ENCODE data around the gene TYK2. TPM values are rescaled to one million over a fixed set of nuclear protein-coding genes. Genes with fewer than 3 reads are reported as not detected.

Gene TYK2
- total RNA-seq, 4 donors from 2014 or later: 40.8 to 77.2 (median 53.9) TPM

- no peak for TF ChIP-seq EP300 (IDR thresholded peaks at IDR 0.05)
- no peak for TF ChIP-seq POLR2A (IDR thresholded peaks at IDR 0.05)
- no peak for TF ChIP-seq POLR2AphosphoS5 (IDR thresholded peaks at IDR 0.05)
- no peak for TF ChIP-seq CTCF (IDR thresholded peaks at IDR 0.05)
- Histone ChIP-seq H3K27me3 (no peaks in the 10 kb centered on the region), H3K36me3 (peaks cover 0 to 67% of the 10 kb centered on the region in 2 donors), H3K4me1 (peaks cover 0 to 21% (median 8%) of the 10 kb centered on the region in 3 donors), H3K27ac (no peak overlapping the region), H3K9me3 (no peaks in the 10 kb centered on the region), H3K4me3 (no peak overlapping the region)
- 88 to 100% methylated on average over 2 to 3 of the region's 15 CpGs for WGBS, 2 donors (ENCODE audit: low coverage in 1 of 2)
- no peak for ATAC-seq
Observed at GRCh38 chr19:10317857-10318462, 62.4 kb downstream of the TYK2 start.

GRCh38 chr19:10317045-10317856 is 63.1 kb downstream of the TYK2 start:
- ATAC-seq: no peak
- Histone ChIP-seq H3K9me3 (no peaks in the 10 kb centered on the region), H3K4me1 (peaks cover 0 to 21% (median 8%) of the 10 kb centered on the region in 3 donors), H3K27ac (no peak overlapping the region), H3K36me3 (peaks cover 0 to 59% of the 10 kb centered on the region in 2 donors), H3K4me3 (no peak overlapping the region), H3K27me3 (no peaks in the 10 kb centered on the region)
- 76 to 100% methylated on average over 1 to 15 of the region's 29 CpGs for WGBS, 2 donors (ENCODE audit: low coverage in 1 of 2)
- TF ChIP-seq EP300 (IDR thresholded peaks at IDR 0.05) (no peak), CTCF (IDR thresholded peaks at IDR 0.05) (no peak), POLR2A (IDR thresholded peaks at IDR 0.05) (no peak), POLR2AphosphoS5 (IDR thresholded peaks at IDR 0.05) (no peak)

GRCh38 chr19:10316229-10317044 is 63.9 kb downstream of the TYK2 start:
- no peaks in the 10 kb centered on the region for H3K27me3 ChIP-seq
- ATAC-seq: no peak
- H3K4me1 ChIP-seq: peaks cover 0 to 21% (median 8%) of the 10 kb centered on the region in 3 donors
- WGBS, 2 donors (ENCODE audit: low coverage in 1 of 2): 33 to 86% methylated on average over 2 to 4 of the region's 19 CpGs
- peak overlapping the region in 3 of 4 donors; percentile 55 to 76 (median 73) for H3K27ac ChIP-seq
- H3K9me3 ChIP-seq: no peaks in the 10 kb centered on the region
- peaks cover 0 to 51% of the 10 kb centered on the region in 2 donors for H3K36me3 ChIP-seq
- TF ChIP-seq EP300 (IDR thresholded peaks at IDR 0.05) (no peak), CTCF (IDR thresholded peaks at IDR 0.05) (no peak), POLR2AphosphoS5 (IDR thresholded peaks at IDR 0.05) (no peak), POLR2A (IDR thresholded peaks at IDR 0.05) (no peak)
- H3K4me3 ChIP-seq: peak overlapping the region in 1 of 2 donors; percentile 90

- peak; percentile 90 for ATAC-seq
- H3K9me3 ChIP-seq: no peaks in the 10 kb centered on the region
- H3K27me3 ChIP-seq: no peaks in the 10 kb centered on the region
- WGBS, 2 donors (ENCODE audit: low coverage in 1 of 2): 0% methylated on average over 1 to 23 of the region's 55 CpGs
- peak within 1 kb of the TSS; percentile 84 to 90 for H3K4me3 ChIP-seq
- H3K27ac ChIP-seq: peak within 1 kb of the TSS in 3 of 4 donors; percentile 55 to 76 (median 73)
- H3K36me3 ChIP-seq: peaks cover 0 to 49% of the 10 kb centered on the region in 2 donors
- peaks cover 0 to 21% (median 8%) of the 10 kb centered on the region in 3 donors for H3K4me1 ChIP-seq
- TF ChIP-seq CTCF (IDR thresholded peaks at IDR 0.05) (no peak), POLR2A (IDR thresholded peaks at IDR 0.05) (peak in 1 of 2 donors; percentile 29), POLR2AphosphoS5 (IDR thresholded peaks at IDR 0.05) (peak; percentile 44)
Observed at GRCh38 chr19:10315335-10316214, 64.8 kb downstream of the TYK2 start, which contains the start of gene FDX2. Gene FDX2, minus strand, starts transcription at chr19:10316015. Its CDS starts 19 bp downstream, at chr19:10315996.
